ENCODE data around the gene PRKCD.

The PRKCD gene

GRCh38 chr3:53139906-53140846 lies 20.8 kb upstream of the PRKCD start:
- no peak for TF ChIP-seq CTCF (IDR thresholded peaks at IDR 0.05; ENCODE audit: low read depth, low read length)
- no peak overlapping the region for H3K4me3 ChIP-seq (ENCODE audit: low read depth, low read length)

DNA sequence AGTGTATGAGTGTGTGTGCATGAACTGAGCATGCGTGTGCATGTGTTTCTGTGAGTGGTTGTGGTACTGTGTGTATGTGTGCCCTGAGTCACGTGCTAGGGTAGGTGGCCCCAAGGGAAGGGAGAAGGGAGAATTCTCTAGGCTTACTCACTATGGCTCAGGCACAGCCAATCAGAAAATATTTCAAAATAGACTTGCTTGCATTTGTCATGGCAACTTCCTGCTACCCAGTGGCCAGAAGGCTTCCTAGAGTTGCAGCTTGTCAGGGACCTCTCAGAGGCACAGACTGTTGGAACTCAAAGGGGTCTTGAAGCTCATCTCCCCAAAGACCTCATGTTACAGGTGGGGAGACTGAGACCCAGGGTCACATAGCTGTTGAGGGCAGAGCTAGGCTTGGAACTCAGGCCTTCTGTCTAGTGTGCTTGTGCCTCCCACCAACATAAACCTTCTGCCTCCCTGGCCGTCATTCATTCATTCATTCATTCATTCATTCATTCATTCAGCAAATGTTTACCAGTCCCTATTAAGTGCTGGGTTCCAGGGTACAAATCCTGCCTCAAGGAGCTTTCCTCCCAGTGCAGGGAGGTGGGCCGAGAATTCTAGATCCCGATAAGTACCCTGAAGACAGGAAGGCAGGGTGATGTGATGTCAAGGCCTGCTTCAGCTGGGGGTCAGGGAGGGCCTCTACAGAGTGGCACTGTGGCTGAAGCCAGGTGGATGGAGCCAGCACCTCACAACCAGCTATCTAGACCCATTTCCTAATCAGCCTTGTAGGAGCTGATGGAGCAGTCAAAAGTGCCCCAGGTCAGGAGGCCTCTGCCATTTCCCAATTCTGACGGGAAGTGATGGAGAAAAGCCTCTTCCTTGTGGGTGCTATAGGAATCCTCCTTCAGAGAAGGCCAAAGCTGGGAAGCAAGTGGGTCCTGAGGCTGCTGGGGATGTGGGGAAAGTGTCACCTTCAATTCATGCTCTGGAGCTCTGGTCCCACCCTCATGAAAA lies 19.9 kb upstream of the PRKCD start:
- TF ChIP-seq CTCF (IDR thresholded peaks at IDR 0.05; ENCODE audit: low read depth, low read length): no peak
- no peak overlapping the region for H3K4me3 ChIP-seq (ENCODE audit: low read depth, low read length)

- no peak for TF ChIP-seq CTCF (IDR thresholded peaks at IDR 0.05; ENCODE audit: low read depth, low read length)
- no peak overlapping the region for H3K4me3 ChIP-seq (ENCODE audit: low read depth, low read length)
Measured at GRCh38 chr3:53142986-53143385, 18.0 kb upstream of the PRKCD start.

DNA sequence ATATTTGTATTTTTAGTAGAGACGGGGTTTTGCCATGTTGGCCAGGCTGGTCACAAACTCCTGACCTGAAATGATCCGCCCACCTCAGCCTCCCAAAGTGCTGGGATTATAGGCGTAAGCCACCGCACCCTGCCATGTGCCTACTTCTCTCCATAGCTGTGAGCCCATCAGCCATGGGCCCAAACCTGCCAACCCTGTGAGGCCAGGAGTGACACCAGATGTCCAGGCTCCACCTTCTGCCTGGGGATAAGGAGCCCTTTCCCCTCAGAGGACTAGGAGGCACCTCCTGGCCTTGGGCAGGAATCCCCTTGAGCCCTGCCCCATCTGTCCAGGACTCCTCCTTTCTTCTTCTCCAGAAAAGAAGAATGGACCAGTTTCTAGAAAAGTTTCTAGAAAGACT lies 16.6 kb upstream of the PRKCD start:
- H3K4me3 ChIP-seq (ENCODE audit: low read depth, low read length): no peak overlapping the region
- no peak for TF ChIP-seq CTCF (IDR thresholded peaks at IDR 0.05; ENCODE audit: low read depth, low read length)

GRCh38 chr3:53144862-53145712 lies 15.9 kb upstream of the PRKCD start:
- no peak overlapping the region for H3K4me3 ChIP-seq (ENCODE audit: low read depth, low read length)
- no peak for TF ChIP-seq CTCF (IDR thresholded peaks at IDR 0.05; ENCODE audit: low read depth, low read length)

- H3K4me3 ChIP-seq (ENCODE audit: low read depth, low read length): no peak overlapping the region
- no peak for TF ChIP-seq CTCF (IDR thresholded peaks at IDR 0.05; ENCODE audit: low read depth, low read length)
Measured at GRCh38 chr3:53145713-53146080, 15.3 kb upstream of the PRKCD start.

All from WI38 (cell line).